WERI-Rb-1 (cell line): ENCODE measurements around the gene TAOK3.

Source experiments
- DNase-seq: peaks from one replicate; pipeline ENCODE4 v3.0.0-alpha.2; 2020
- H3K27ac ChIP-seq: fragments of 250-450 bp; sonication (Bioruptor Pico); 2 replicates; pipeline ENCODE4 v1.5.1; 2020; ENCODE audit warnings: mild to moderate bottlenecking, moderate library complexity
- H3K27me3 ChIP-seq: fragments of 250-450 bp; sonication (Bioruptor Pico); 2 replicates; pipeline ENCODE4 v1.5.1; 2021; ENCODE audit warnings: mild to moderate bottlenecking, low read depth, moderate library complexity; ENCODE audit not compliant: insufficient read depth, severe bottlenecking
- H3K36me3 ChIP-seq: fragments of 250-450 bp; sonication (Bioruptor Pico); 2 replicates; pipeline ENCODE4 v1.5.1; 2020; ENCODE audit warnings: mild to moderate bottlenecking, moderate library complexity
- H3K4me3 ChIP-seq: 2 replicates; pipeline ENCODE4 v1.5.1; 2011; ENCODE audit warnings: low read depth, mild to moderate bottlenecking, control low read depth, low read length
- H3K9me3 ChIP-seq: fragments of 250-450 bp; sonication (Bioruptor Pico); 2 replicates; pipeline ENCODE4 v1.5.1; 2021; ENCODE audit warnings: mild to moderate bottlenecking, moderate library complexity; ENCODE audit not compliant: severe bottlenecking
- CTCF ChIP-seq: IDR thresholded peaks from 2 replicates; pipeline ENCODE4 v1.5.1; 2011; ENCODE audit warnings: low read depth, mild to moderate bottlenecking, control low read depth, inconsistent platforms, low read length

The TAOK3 gene

GRCh38 chr12:118345355-118345754 is 27.4 kb downstream of the TAOK3 start:
- Histone ChIP-seq H3K9me3 (no peaks in the 10 kb centered on the region), H3K27me3 (no peaks in the 10 kb centered on the region), H3K36me3 (no peaks in the 10 kb centered on the region), H3K4me3 (no peak overlapping the region), H3K27ac (no peak overlapping the region)
- no peak for TF ChIP-seq CTCF
- DNase-seq: no peak

- TF ChIP-seq CTCF: no peak
- Histone ChIP-seq H3K27me3 (no peaks in the 10 kb centered on the region), H3K4me3 (no peak overlapping the region), H3K9me3 (no peaks in the 10 kb centered on the region), H3K36me3 (no peaks in the 10 kb centered on the region), H3K27ac (no peak overlapping the region)
- DNase-seq: no peak
Observed at GRCh38 chr12:118344829-118345228, 27.9 kb downstream of the TAOK3 start.

DNA sequence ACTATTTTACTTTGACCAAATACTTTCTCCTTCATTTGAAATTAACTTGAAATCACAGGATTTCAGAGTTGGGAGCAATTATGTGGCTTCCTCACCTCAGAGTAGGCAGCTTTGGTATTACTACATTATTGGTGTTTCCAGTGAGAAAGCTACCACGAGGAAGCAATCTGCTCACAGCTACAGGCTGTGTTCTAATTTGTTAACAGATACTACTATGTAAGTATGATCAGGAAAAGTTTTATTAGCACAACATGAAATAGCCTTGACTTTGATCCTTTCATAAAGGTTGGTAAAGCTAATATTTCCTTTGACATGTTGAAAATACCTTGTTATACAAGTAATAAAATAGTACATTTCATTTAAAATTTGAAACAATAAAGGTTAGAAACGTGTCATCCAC is 30.6 kb downstream of the TAOK3 start:
- Histone ChIP-seq H3K9me3 (no peaks in the 10 kb centered on the region), H3K36me3 (no peaks in the 10 kb centered on the region), H3K27me3 (no peaks in the 10 kb centered on the region), H3K27ac (no peak overlapping the region), H3K4me3 (no peak overlapping the region)
- TF ChIP-seq CTCF: no peak
- DNase-seq: no peak

DNA sequence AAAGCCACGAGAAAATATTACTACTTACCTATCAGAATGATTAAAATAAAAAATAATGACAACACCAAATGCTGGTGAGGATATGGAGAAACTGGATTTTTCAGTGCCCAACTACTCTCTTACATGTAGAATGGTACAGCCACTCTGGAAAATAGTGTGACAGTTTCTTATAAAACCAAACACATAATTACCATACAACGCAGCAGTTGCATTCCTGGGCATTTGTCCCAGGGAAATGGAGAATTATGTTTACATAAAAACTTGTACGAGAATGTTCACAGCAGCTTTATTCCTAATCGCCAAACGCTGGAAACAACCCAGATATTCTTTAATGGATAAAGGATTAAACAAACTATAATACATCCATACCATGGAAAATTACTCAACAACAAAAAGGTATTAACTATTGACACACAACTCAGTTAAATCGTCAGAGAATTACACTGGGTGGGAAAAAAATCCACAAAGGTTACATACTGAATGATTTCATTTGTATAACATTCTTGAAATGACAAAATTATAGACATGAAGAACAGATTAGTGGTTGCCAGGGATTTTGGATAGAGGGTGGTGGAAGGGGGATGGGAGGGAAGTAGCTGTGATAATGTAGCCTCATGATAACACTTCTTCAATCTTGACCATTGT is 35.4 kb downstream of the TAOK3 start:
- no peaks in the 10 kb centered on the region for H3K27me3 ChIP-seq
- no peak overlapping the region for H3K27ac ChIP-seq
- DNase-seq: no peak
- no peak for TF ChIP-seq CTCF
- no peaks in the 10 kb centered on the region for H3K36me3 ChIP-seq
- H3K4me3 ChIP-seq: no peak overlapping the region
- no peaks in the 10 kb centered on the region for H3K9me3 ChIP-seq

DNA sequence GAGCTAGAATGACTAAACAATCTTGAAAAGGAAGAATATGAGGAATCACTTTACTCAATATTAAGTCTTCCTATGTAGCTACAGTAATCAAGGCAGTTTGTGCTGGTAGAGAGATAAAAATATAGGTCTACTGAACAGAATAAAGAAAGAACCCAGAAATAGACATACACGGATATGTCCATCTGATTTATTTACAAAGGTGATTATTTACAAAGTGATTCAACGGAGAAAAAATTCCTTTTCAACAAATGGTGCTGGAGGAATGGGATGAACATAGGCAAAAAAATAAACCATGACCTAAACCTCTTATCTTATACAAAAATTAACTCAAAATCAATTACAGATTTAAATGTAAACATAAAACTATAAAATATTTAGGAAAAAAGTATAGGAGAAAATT is 36.6 kb downstream of the TAOK3 start:
- Histone ChIP-seq H3K27ac (no peak overlapping the region), H3K36me3 (no peaks in the 10 kb centered on the region), H3K9me3 (no peaks in the 10 kb centered on the region), H3K4me3 (no peak overlapping the region), H3K27me3 (no peaks in the 10 kb centered on the region)
- no peak for DNase-seq
- no peak for TF ChIP-seq CTCF

GRCh38 chr12:118334939-118335567 is 37.7 kb downstream of the TAOK3 start:
- TF ChIP-seq CTCF: no peak
- H3K27ac ChIP-seq: no peak overlapping the region
- DNase-seq: no peak

More at GRCh38 chr12:118334939-118335567, 37.7 kb downstream of the TAOK3 start:
- Histone ChIP-seq H3K27me3 (no peaks in the 10 kb centered on the region), H3K36me3 (no peaks in the 10 kb centered on the region), H3K4me3 (no peak overlapping the region), H3K9me3 (no peaks in the 10 kb centered on the region)
